ENCODE results near the gene VAV3. TPM values are rescaled to one million over a fixed set of nuclear protein-coding genes. Genes with fewer than 3 reads are reported as not detected.

VAV3 gene
- total and polyA plus RNA-seq, 9 of the 15 experiments (the other 6 are each of a cell fraction or from before 2014, with no cell fraction given): not detected

- TF ChIP-seq U2AF1 (optimal IDR thresholded peaks at IDR 0.05; ENCODE audit: low read depth, low read length): no peak
These were observed 282.5 kb downstream of the VAV3 start (continued) for GRCh38 chr1:107682467-107682866.

GRCh38 chr1:107681001-107681479, 283.9 kb downstream of the VAV3 start:
- intact Hi-C loops (cut with micrococcal nuclease) (no loop called here), in situ Hi-C loops (cut with MboI) (no loop called here)
- WGBS (ENCODE audit: insufficient coverage, low coverage, missing lambda C conversion rate): 0% methylated on average over 3 of the region's 3 CpGs
- Histone ChIP-seq H3K9me3 (replicated peaks; ENCODE audit: control insufficient read depth, insufficient read depth, low read depth, low read length) (no peaks in the 10 kb centered on the region), H3K4me1 (replicated peaks in 1 of 2; ENCODE audit: control insufficient read depth in 2 of 2, insufficient read depth in 2 of 2, low read length in 2 of 2) (no peaks in the 10 kb centered on the region), H4K20me1 (replicated peaks; ENCODE audit: control insufficient read depth, insufficient read depth, low read length) (no peaks in the 10 kb centered on the region), H3K36me3 (ENCODE audit: control insufficient read depth, insufficient read depth, low read length) (no peaks in the 10 kb centered on the region), H3K4me2 (ENCODE audit: insufficient read depth, low read length) (no peak overlapping the region), H3K4me3 (no peak overlapping the region), H3K9ac (ENCODE audit: insufficient read depth in 1 of 2, low read depth in 2 of 2, low read length in 2 of 2) (no peak overlapping the region), H3K27ac (ENCODE audit: extremely low read depth, low read depth, low read length) (no peak overlapping the region), H2AFZ (ENCODE audit: low read depth, low read length) (no peak overlapping the region), H3K79me2 (ENCODE audit: control insufficient read depth, insufficient read depth, low read length) (no peaks in the 10 kb centered on the region), H3K27me3 (ENCODE audit: control insufficient read depth in 2 of 2, insufficient read depth in 2 of 2, low read length in 2 of 2) (no peaks in the 10 kb centered on the region), H3K9me1 (ENCODE audit: control insufficient read depth, insufficient read depth, low read length) (no peaks in the 10 kb centered on the region)
- FAIRE-seq (no peak), DNase-seq (ENCODE audit: extremely low read depth in 1 of 4, low spot score in 3 of 4) (no peak), ATAC-seq (no peak)
- POLR2A ChIA-PET: no interaction called here
- BruUV-seq (replicated peaks): no TSS peak
- CTCF ChIA-PET (ENCODE audit: low intra/inter-chr PET ratio): no interaction called here
- TF ChIP-seq ZC3H11A (IDR thresholded peaks at IDR 0.05; ENCODE audit: low read depth, low read length): no peak
- no peak for TF ChIP-seq RBFOX2 (IDR thresholded peaks at IDR 0.05; ENCODE audit: low read depth, low read length)
- TF ChIP-seq ZNF717 (CRISPR knock-in tag; IDR thresholded peaks at IDR 0.05): no peak
- TF ChIP-seq FOXA3 (CRISPR knock-in tag; conservative IDR thresholded peaks at IDR 0.05 in 1 of 2, IDR thresholded peaks at IDR 0.05 in 1 of 2): no peak
- TF ChIP-seq ZBTB9 (CRISPR knock-in tag; IDR thresholded peaks at IDR 0.05): no peak
- TF ChIP-seq MITF (IDR thresholded peaks at IDR 0.05): no peak
- no peak for TF ChIP-seq SRSF1 (IDR thresholded peaks at IDR 0.05; ENCODE audit: low read depth, low read length)
